Measurements from ENCODE around the gene ASMTL.
"Not testable (repeated sequence)": the region's sequence is repeated elsewhere in the genome, so short reads cannot be mapped to it uniquely, and the experiment has no call there.

GRCh38 chrX:1491248-1491647 lies 38.5 kb upstream of the ASMTL start:
- TF ChIP-seq, protein P1, sequence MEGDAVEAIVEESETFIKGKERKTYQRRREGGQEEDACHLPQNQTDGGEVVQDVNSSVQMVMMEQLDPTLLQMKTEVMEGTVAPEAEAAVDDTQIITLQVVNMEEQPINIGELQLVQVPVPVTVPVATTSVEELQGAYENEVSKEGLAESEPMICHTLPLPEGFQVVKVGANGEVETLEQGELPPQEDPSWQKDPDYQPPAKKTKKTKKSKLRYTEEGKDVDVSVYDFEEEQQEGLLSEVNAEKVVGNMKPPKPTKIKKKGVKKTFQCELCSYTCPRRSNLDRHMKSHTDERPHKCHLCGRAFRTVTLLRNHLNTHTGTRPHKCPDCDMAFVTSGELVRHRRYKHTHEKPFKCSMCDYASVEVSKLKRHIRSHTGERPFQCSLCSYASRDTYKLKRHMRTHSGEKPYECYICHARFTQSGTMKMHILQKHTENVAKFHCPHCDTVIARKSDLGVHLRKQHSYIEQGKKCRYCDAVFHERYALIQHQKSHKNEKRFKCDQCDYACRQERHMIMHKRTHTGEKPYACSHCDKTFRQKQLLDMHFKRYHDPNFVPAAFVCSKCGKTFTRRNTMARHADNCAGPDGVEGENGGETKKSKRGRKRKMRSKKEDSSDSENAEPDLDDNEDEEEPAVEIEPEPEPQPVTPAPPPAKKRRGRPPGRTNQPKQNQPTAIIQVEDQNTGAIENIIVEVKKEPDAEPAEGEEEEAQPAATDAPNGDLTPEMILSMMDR (IDR thresholded peaks at IDR 0.05), result not testable (repeated sequence)
- TF ChIP-seq POLR2A (IDR thresholded peaks at IDR 0.05), result not testable (repeated sequence)
